Measurements from ENCODE around the gene JPH3.

DNA sequence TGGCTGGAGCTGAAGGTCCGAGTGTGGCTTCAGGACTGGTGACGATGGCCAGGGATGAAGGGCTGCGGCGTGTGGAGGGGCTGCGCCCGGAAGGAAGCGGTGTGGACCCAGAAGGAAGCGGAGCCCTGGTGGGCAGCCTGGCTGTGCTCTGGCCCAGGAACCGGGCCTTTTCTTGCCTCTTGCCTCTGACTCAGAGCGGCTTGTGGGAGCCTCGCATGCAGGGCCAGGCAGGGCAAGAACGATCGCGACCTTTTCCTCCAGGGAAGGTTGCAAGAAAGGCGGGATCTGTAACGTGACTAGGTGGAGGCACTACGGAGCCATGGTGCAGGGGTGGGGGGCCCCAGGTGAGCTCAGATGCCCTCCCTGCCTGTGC lies 78.0 kb downstream of the JPH3 start:
- TF ChIP-seq, protein P1, sequence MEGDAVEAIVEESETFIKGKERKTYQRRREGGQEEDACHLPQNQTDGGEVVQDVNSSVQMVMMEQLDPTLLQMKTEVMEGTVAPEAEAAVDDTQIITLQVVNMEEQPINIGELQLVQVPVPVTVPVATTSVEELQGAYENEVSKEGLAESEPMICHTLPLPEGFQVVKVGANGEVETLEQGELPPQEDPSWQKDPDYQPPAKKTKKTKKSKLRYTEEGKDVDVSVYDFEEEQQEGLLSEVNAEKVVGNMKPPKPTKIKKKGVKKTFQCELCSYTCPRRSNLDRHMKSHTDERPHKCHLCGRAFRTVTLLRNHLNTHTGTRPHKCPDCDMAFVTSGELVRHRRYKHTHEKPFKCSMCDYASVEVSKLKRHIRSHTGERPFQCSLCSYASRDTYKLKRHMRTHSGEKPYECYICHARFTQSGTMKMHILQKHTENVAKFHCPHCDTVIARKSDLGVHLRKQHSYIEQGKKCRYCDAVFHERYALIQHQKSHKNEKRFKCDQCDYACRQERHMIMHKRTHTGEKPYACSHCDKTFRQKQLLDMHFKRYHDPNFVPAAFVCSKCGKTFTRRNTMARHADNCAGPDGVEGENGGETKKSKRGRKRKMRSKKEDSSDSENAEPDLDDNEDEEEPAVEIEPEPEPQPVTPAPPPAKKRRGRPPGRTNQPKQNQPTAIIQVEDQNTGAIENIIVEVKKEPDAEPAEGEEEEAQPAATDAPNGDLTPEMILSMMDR (IDR thresholded peaks at IDR 0.05 in 8 of 11, conservative IDR thresholded peaks at IDR 0.05 in 3 of 11) = no peak
- TF ChIP-seq POLR2A (IDR thresholded peaks at IDR 0.05) (no peak), POLR2AphosphoS5 (IDR thresholded peaks at IDR 0.05) (no peak)
